Hepatocyte (in vitro differentiated cells): ENCODE data around the gene FAM210B. TPM values are rescaled to one million over a fixed set of nuclear protein-coding genes. Genes with fewer than 3 reads are reported as not detected.

Source experiments
- DNase-seq: peaks from one replicate; pipeline ENCODE4 v3.0.0-alpha.2; 2016; ENCODE audit warnings: low spot score
- H2AFZ ChIP-seq: fragments of 200-600 bp; sonication (generic); 2 replicates; pipeline ENCODE4 v1.6.0; 2016; ENCODE audit warnings: antibody characterized with exemption, mild to moderate bottlenecking
- H3K27ac ChIP-seq: fragments of 200-600 bp; sonication (generic); 2 replicates; pipeline ENCODE4 v1.5.1; 2016; ENCODE audit warnings: mild to moderate bottlenecking
- H3K27me3 ChIP-seq: fragments of 200-600 bp; sonication (generic); 2 replicates; pipeline ENCODE4 v1.6.1; 2016
- H3K36me3 ChIP-seq: fragments of 200-600 bp; sonication (generic); replicated peaks from 2 replicates; pipeline ENCODE4 v1.5.1; 2016; ENCODE audit warnings: low read depth; ENCODE audit not compliant: insufficient read depth
- H3K4me1 ChIP-seq: fragments of 200-600 bp; sonication (generic); 2 replicates; pipeline ENCODE4 v1.5.1; 2016; ENCODE audit warnings: mild to moderate bottlenecking, moderate library complexity; ENCODE audit not compliant: insufficient read depth
- H3K4me2 ChIP-seq: fragments of 200-600 bp; sonication (generic); 2 replicates; pipeline ENCODE4 v1.6.0; 2016
- H3K4me3 ChIP-seq: fragments of 200-600 bp; sonication (generic); 2 replicates; pipeline ENCODE4 v1.5.1; 2016; ENCODE audit warnings: mild to moderate bottlenecking
- H3K79me2 ChIP-seq: fragments of 200-600 bp; sonication (generic); 2 replicates; pipeline ENCODE4 v1.6.0; 2017; ENCODE audit warnings: mild to moderate bottlenecking
- H3K9me2 ChIP-seq: fragments of 200-600 bp; sonication (generic); replicated peaks from 2 replicates; pipeline ENCODE4 v1.6.0; 2017; ENCODE audit warnings: mild to moderate bottlenecking; ENCODE audit not compliant: insufficient read depth
- H3K9me3 ChIP-seq: fragments of 200-600 bp; sonication (generic); 2 replicates; pipeline ENCODE4 v1.5.1; 2016; ENCODE audit warnings: low read depth, mild to moderate bottlenecking
- H4K20me1 ChIP-seq: fragments of 200-600 bp; sonication (generic); 2 replicates; pipeline ENCODE4 v1.6.0; 2016; ENCODE audit warnings: mild to moderate bottlenecking; ENCODE audit not compliant: insufficient read depth, poor library complexity, severe bottlenecking
- EZH2 ChIP-seq: fragments of 200-600 bp; sonication (generic); IDR thresholded peaks from 2 replicates; pipeline ENCODE4 v1.6.1; 2016; ENCODE audit warnings: antibody characterized with exemption, mild to moderate bottlenecking, borderline replicate concordance
- EZH2phosphoT487 ChIP-seq: fragments of 200-600 bp; sonication (generic); IDR thresholded peaks from one replicate; pipeline ENCODE4 v1.6.1; 2018; ENCODE audit warnings: antibody characterized with exemption, mild to moderate bottlenecking, low read depth, moderate library complexity; ENCODE audit not compliant: unreplicated experiment, severe bottlenecking
- WGBS: methylation state at CpG from one replicate; pipeline ENCODE4 v1.1.6; 2016; ENCODE audit warnings: low lambda C conversion rate; ENCODE audit errors: missing lambda C conversion rate; 5-methylcytosine and 5-hydroxymethylcytosine counted together
- polyA plus RNA-seq: library from polyadenylated mRNA; unstranded; fragments of >200 nt; fragmentation: Nextera tagmentation; extraction: Ambion mirVana; gene quantifications from 2 replicates; pipeline ENCODE4 v1.2.1, GENCODE V29; 2016
- total RNA-seq: library from RNA; depleted of rRNA; stranded (reverse); fragments of >200 nt; gene quantifications from 2 replicates; pipeline ENCODE4 v1.2.3, GENCODE V29; 2014
- TF ChIP-seq, protein P1 (sequence below): fragments of 200-600 bp; sonication (generic); IDR thresholded peaks from 2 replicates; pipeline ENCODE4 v1.5.1; 2016; ENCODE audit warnings: antibody characterized with exemption, mild to moderate bottlenecking; ENCODE audit not compliant: poor library complexity

FAM210B gene
- total and polyA plus RNA-seq, 2 experiments from 2014 or later, result 57.0 to 62.7 TPM

DNA sequence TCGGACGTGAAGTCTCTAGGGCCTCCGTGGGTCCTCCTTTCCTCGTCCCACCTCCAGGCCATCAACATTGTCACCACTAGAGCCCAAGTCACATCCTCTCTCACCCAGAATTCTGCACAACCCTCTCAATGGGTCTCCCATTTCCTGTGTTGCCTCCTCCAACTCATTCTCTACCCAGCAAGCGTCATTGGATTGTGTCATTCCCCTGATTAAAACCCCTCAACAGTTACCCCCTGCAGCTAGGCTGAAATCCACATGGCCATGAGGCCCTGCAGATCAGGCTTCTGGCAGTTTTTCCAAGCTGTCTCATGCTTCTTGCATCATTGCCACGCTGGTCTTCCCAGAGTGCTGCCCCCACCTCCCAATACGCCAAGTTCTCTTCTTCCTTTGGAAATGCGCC, 12.9 kb upstream of the FAM210B start:
- no peak overlapping the region for H3K27ac ChIP-seq
- 93% methylated on average over 8 of the region's 8 CpGs for WGBS
- TF ChIP-seq, protein P1, sequence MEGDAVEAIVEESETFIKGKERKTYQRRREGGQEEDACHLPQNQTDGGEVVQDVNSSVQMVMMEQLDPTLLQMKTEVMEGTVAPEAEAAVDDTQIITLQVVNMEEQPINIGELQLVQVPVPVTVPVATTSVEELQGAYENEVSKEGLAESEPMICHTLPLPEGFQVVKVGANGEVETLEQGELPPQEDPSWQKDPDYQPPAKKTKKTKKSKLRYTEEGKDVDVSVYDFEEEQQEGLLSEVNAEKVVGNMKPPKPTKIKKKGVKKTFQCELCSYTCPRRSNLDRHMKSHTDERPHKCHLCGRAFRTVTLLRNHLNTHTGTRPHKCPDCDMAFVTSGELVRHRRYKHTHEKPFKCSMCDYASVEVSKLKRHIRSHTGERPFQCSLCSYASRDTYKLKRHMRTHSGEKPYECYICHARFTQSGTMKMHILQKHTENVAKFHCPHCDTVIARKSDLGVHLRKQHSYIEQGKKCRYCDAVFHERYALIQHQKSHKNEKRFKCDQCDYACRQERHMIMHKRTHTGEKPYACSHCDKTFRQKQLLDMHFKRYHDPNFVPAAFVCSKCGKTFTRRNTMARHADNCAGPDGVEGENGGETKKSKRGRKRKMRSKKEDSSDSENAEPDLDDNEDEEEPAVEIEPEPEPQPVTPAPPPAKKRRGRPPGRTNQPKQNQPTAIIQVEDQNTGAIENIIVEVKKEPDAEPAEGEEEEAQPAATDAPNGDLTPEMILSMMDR, result no peak
- no peak for TF ChIP-seq EZH2phosphoT487

DNA sequence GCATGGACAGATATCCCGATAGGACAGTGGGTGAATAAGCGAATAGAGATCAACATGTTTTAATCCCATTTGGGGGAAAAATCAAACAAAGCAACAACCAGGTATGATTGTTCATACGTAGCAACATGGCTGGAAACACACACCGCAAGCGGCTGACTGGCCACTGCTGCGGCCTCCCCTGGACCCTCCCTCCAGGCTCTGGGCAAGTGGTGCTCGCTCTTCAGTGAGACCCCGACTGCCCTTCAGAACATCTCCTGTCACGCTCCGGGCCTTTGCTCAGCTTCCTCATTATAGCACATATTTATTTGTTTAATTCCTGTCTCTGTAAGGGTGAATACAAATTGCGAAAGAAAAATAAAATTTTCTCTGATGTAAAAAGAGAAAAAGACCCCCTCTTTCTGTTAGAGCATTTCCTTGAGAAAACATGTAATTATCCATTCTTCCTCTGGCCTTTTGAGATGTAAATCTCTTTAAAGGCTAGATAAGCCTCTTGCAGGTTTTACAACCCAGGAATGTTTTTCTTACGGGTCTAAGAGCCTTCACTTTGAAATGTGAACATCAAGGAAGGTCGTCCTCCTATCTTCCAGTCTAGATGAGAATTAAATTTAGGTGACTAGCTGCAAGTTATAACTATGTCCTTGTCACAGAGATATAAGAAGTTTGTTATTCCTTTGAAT, 11.0 kb upstream of the FAM210B start:
- no peak overlapping the region for H3K4me3 ChIP-seq
- peak overlapping the region; percentile 69 for H3K4me2 ChIP-seq
- no peak for DNase-seq
- peak overlapping the region; percentile 22 for H2AFZ ChIP-seq
- H3K9me3 ChIP-seq, result no peaks in the 10 kb centered on the region
- H3K79me2 ChIP-seq, result no peaks in the 10 kb centered on the region
- no peaks in the 10 kb centered on the region for H3K36me3 ChIP-seq
- no peaks in the 10 kb centered on the region for H4K20me1 ChIP-seq
- H3K9me2 ChIP-seq, result no peaks in the 10 kb centered on the region
- 22% methylated on average over 13 of the region's 13 CpGs for WGBS
- peak overlapping the region; percentile 85 for H3K27ac ChIP-seq
- H3K27me3 ChIP-seq, result peaks cover 14% of the 10 kb centered on the region
- H3K4me1 ChIP-seq, result peaks cover 9% of the 10 kb centered on the region
- TF ChIP-seq, protein P1, result no peak
- TF ChIP-seq EZH2phosphoT487, result no peak
- TF ChIP-seq EZH2, result no peak

More for the DNA sequence above, 12.9 kb upstream of the FAM210B start:
- Histone ChIP-seq H3K36me3 (no peaks in the 10 kb centered on the region), H3K79me2 (no peaks in the 10 kb centered on the region), H3K9me2 (no peaks in the 10 kb centered on the region), H4K20me1 (no peaks in the 10 kb centered on the region), H2AFZ (no peak overlapping the region), H3K4me3 (no peak overlapping the region), H3K4me1 (peaks cover 9% of the 10 kb centered on the region), H3K4me2 (no peak overlapping the region), H3K27me3 (peaks cover 18% of the 10 kb centered on the region), H3K9me3 (no peaks in the 10 kb centered on the region)
- DNase-seq, result no peak

DNA sequence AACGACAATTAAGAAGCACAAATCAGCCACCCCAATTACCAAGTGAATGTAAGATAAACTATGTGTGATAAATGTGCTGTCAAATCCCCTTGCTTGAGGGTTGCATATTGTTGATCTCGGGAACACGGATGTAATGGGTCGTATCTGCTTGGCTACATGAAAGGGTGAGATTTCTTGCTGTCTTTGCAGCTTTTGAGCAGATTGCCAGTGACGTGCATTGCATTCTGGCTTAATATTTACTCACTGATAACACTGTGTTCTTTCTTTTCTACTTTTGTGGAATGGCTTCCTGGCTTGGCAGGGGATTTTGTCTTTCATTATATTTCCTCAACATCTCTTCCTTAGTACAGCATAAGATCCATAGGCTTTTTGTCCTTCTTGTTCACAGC, 10.5 kb upstream of the FAM210B start:
- Histone ChIP-seq H3K9me3 (no peaks in the 10 kb centered on the region), H4K20me1 (no peaks in the 10 kb centered on the region), H3K9me2 (no peaks in the 10 kb centered on the region), H3K4me1 (peaks cover 9% of the 10 kb centered on the region), H3K4me3 (no peak overlapping the region), H3K27ac (peak overlapping the region; percentile 85), H3K4me2 (peak overlapping the region; percentile 69), H3K27me3 (peaks cover 12% of the 10 kb centered on the region), H3K36me3 (no peaks in the 10 kb centered on the region), H2AFZ (peak overlapping the region; percentile 22), H3K79me2 (no peaks in the 10 kb centered on the region)
- 4% methylated on average over 5 of the region's 5 CpGs for WGBS
- TF ChIP-seq EZH2 (no peak), EZH2phosphoT487 (no peak)
- TF ChIP-seq, protein P1, result no peak
- DNase-seq, result peak; percentile 41
